GM12891 (cell line): ENCODE measurements around the gene CFAP74.

Experiments used
- POLR2A ChIP-seq: IDR thresholded peaks from 2 replicates; pipeline ENCODE4 v1.6.1; 2011; ENCODE audit warnings: low read depth, low read length, control low read depth
- POLR2AphosphoS5 ChIP-seq: IDR thresholded peaks from 2 replicates; pipeline ENCODE4 v1.6.1; 2011; ENCODE audit warnings: low read depth, low read length, control low read depth
- TAF1 ChIP-seq: IDR thresholded peaks from 2 replicates; pipeline ENCODE4 v1.6.1; 2011; ENCODE audit warnings: low read depth, low read length, control low read depth

DNA sequence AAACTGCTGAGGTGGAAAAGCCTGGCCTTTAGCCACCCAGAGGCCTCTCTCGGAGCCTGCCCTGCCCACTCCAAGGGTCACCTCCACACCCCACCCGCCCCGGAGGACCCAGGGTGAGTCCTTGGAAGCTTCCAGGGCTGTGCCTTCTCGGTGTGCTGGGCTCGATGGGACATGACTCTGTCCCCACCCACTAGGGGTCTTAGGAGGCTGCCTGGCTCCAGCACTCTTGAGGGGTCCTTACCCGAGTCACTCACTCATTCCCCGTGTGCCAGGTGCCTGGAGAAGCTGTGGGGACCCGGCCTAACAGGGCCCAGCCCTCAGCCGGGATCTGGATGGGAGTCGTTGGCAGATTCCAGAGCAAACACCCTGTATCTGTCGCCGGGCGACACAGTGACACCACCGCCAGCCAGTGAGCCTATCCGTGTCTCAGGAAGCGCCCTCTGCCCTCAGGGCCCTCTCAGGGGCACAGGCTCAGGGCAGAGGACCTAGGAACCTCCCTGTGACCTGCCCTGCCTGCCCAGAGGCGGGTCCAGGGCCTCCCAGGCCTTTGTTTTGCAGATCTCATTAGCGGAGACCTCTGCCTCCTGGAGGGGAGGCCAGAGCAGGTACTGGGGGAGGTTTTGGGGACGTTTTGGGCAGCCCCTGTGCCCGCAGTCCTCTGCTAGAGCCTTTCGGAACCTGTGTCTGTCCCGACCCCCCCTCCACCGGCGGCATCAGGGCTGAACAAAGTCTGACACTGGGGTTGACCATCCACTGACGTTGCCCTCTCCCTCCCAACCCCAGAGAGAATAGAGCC lies 43.6 kb upstream of the CFAP74 start:
- TF ChIP-seq POLR2A (no peak), POLR2AphosphoS5 (no peak), TAF1 (no peak)
